ENCODE results near the gene PADI3.

The PADI3 gene

GRCh38 chr1:17244821-17245740 is 3.8 kb upstream of the PADI3 start:
- no peak for DNase-seq

- DNase-seq, result no peak
Observed at GRCh38 chr1:17245816-17246325, 3.0 kb upstream of the PADI3 start.

GRCh38 chr1:17246971-17247370 is 1.9 kb upstream of the PADI3 start:
- DNase-seq, result no peak

GRCh38 chr1:17250601-17251000 is 1.7 kb downstream of the PADI3 start:
- DNase-seq, result peak; percentile 28

GRCh38 chr1:17251246-17251645 is 2.3 kb downstream of the PADI3 start:
- no peak for DNase-seq

- DNase-seq, result no peak
Observed at GRCh38 chr1:17251701-17252376, 2.9 kb downstream of the PADI3 start.

- no peak for DNase-seq
Observed at GRCh38 chr1:17255336-17255735, 6.4 kb downstream of the PADI3 start.

- DNase-seq, result no peak
Observed at GRCh38 chr1:17258116-17258757, 9.3 kb downstream of the PADI3 start.

- DNase-seq, result no peak
Observed at GRCh38 chr1:17258758-17259130, 9.8 kb downstream of the PADI3 start.

- DNase-seq, result no peak
Observed at GRCh38 chr1:17259233-17259873, 10.5 kb downstream of the PADI3 start.

GRCh38 chr1:17260264-17260663 is 11.4 kb downstream of the PADI3 start:
- DNase-seq, result no peak

- DNase-seq, result no peak
Observed at GRCh38 chr1:17260738-17261137, 11.8 kb downstream of the PADI3 start.

GRCh38 chr1:17263936-17264335 is 15.0 kb downstream of the PADI3 start:
- no peak for DNase-seq

GRCh38 chr1:17264470-17264869 is 15.6 kb downstream of the PADI3 start:
- DNase-seq, result no peak

- no peak for DNase-seq
Observed at GRCh38 chr1:17265162-17265561, 16.3 kb downstream of the PADI3 start.

GRCh38 chr1:17265950-17266349 is 17.1 kb downstream of the PADI3 start:
- no peak for DNase-seq

GRCh38 chr1:17270891-17271765 is 22.2 kb downstream of the PADI3 start:
- no peak for DNase-seq

GRCh38 chr1:17272066-17272465 is 23.2 kb downstream of the PADI3 start:
- DNase-seq, result no peak

- no peak for DNase-seq
Observed at GRCh38 chr1:17272646-17273045, 23.7 kb downstream of the PADI3 start.

- DNase-seq, result no peak
Observed at GRCh38 chr1:17273096-17273495, 24.2 kb downstream of the PADI3 start.

GRCh38 chr1:17274186-17275170 is 25.6 kb downstream of the PADI3 start:
- DNase-seq, result no peak
